Fibroblast of villous mesenchyme (primary cell): Measurements from ENCODE around the gene CCER1. TPM values are rescaled to one million over a fixed set of nuclear protein-coding genes. Genes with fewer than 3 reads are reported as not detected.

Experiments used
- DNase-seq: peaks from one replicate; pipeline ENCODE4 v3.0.0-alpha.2; 2010; ENCODE audit warnings: low read depth
- H3K4me3 ChIP-seq: 2 replicates; pipeline ENCODE4 v1.5.1; 2011; ENCODE audit warnings: low read depth, mild to moderate bottlenecking, low read length
- total RNA-seq: library from RNA; depleted of rRNA; stranded (reverse); fragments of >200 nt; gene quantifications from 2 replicates; pipeline ENCODE4 v1.2.3, GENCODE V29; 2012
- TF ChIP-seq, protein P1 (sequence below): IDR thresholded peaks from 2 replicates; pipeline ENCODE4 v1.5.1; 2012; ENCODE audit warnings: low read depth, mild to moderate bottlenecking, low read length; ENCODE audit not compliant: insufficient read depth

Gene CCER1
- total RNA-seq, 1 donor, result not detected

- no peak for DNase-seq
- H3K4me3 ChIP-seq, result no peak overlapping the region
- TF ChIP-seq, protein P1, sequence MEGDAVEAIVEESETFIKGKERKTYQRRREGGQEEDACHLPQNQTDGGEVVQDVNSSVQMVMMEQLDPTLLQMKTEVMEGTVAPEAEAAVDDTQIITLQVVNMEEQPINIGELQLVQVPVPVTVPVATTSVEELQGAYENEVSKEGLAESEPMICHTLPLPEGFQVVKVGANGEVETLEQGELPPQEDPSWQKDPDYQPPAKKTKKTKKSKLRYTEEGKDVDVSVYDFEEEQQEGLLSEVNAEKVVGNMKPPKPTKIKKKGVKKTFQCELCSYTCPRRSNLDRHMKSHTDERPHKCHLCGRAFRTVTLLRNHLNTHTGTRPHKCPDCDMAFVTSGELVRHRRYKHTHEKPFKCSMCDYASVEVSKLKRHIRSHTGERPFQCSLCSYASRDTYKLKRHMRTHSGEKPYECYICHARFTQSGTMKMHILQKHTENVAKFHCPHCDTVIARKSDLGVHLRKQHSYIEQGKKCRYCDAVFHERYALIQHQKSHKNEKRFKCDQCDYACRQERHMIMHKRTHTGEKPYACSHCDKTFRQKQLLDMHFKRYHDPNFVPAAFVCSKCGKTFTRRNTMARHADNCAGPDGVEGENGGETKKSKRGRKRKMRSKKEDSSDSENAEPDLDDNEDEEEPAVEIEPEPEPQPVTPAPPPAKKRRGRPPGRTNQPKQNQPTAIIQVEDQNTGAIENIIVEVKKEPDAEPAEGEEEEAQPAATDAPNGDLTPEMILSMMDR, result no peak
Measured at GRCh38 chr12:90905691-90906370, 49.1 kb downstream of the CCER1 start.

GRCh38 chr12:90902596-90902995 lies 52.4 kb downstream of the CCER1 start:
- no peak for DNase-seq
- H3K4me3 ChIP-seq, result no peak overlapping the region
- TF ChIP-seq, protein P1, result no peak

Other genes starting within 250 kb of the CCER1 start
- gene EPYC, start 49.8 kb upstream of the CCER1 start, total RNA-seq, result not detected in 2 replicates
- gene KERA, start 102.8 kb upstream of the CCER1 start, total RNA-seq, result not detected in 2 replicates
- gene LUM, start 156.3 kb upstream of the CCER1 start, total RNA-seq, result 487 and 603 TPM in 2 replicates
- gene DCN, start 227.6 kb upstream of the CCER1 start, total RNA-seq, result 125 and 258 TPM in 2 replicates